Parathyroid adenoma (tissue), 2 donors: ENCODE data around the gene DOCK7.

ENCODE experiments used
- H2AFZ ChIP-seq: fragments of 300-600 bp; sonication (generic); one replicate; pipeline ENCODE4 v1.7.0; 2017; ENCODE audit warnings: antibody characterized with exemption, mild to moderate bottlenecking
- H3K27ac ChIP-seq: fragments of 300-600 bp; sonication (generic); one replicate; pipeline ENCODE4 v1.7.0; 2017
- H3K27me3 ChIP-seq: fragments of 300-600 bp; sonication (generic); one replicate; pipeline ENCODE4 v1.7.0; 2017; ENCODE audit warnings: low read length; ENCODE audit not compliant: control insufficient read depth, insufficient read depth
- H3K36me3 ChIP-seq: fragments of 300-600 bp; sonication (generic); one replicate; pipeline ENCODE4 v1.7.0; 2017; ENCODE audit warnings: low read length; ENCODE audit not compliant: control insufficient read depth, insufficient read depth
- H3K4me1 ChIP-seq: fragments of 300-600 bp; sonication (generic); one replicate; pipeline ENCODE4 v1.7.0; 2017; ENCODE audit warnings: control low read depth
- H3K4me2 ChIP-seq: fragments of 300-600 bp; sonication (generic); one replicate; pipeline ENCODE4 v1.7.0; 2017; ENCODE audit warnings: low read length
- H3K4me3 ChIP-seq: fragments of 300-600 bp; sonication (generic); one replicate; pipeline ENCODE4 v1.7.0; 2017; ENCODE audit warnings: low read depth, low read length
- H3K79me2 ChIP-seq: fragments of 300-600 bp; sonication (generic); one replicate; pipeline ENCODE4 v1.7.0; 2017; ENCODE audit warnings: control low read depth
- H3K9ac ChIP-seq: fragments of 300-600 bp; sonication (generic); one replicate; pipeline ENCODE4 v1.7.0; 2017; ENCODE audit warnings: mild to moderate bottlenecking
- H3K9me3 ChIP-seq: fragments of 300-600 bp; sonication (generic); one replicate; pipeline ENCODE4 v1.7.0; 2017; ENCODE audit warnings: low read length; ENCODE audit not compliant: control insufficient read depth
- CTCF ChIP-seq: fragments of 300-600 bp; sonication (generic); IDR thresholded peaks from one replicate; pipeline ENCODE4 v1.7.0; 2017; ENCODE audit warnings: antibody characterized with exemption, mild to moderate bottlenecking
- donor health status: primary hyperparathyroidism.

Gene DOCK7

GRCh38 chr1:62727656-62728407, 39.6 kb upstream of the DOCK7 start:
- H3K4me2 ChIP-seq: no peak overlapping the region
- H3K36me3 ChIP-seq: no peaks in the 10 kb centered on the region
- H3K9ac ChIP-seq: no peak overlapping the region
- H3K9me3 ChIP-seq: no peaks in the 10 kb centered on the region
- no peak overlapping the region for H3K27ac ChIP-seq
- no peaks in the 10 kb centered on the region for H3K79me2 ChIP-seq
- no peak overlapping the region for H2AFZ ChIP-seq
- no peak for TF ChIP-seq CTCF
- no peaks in the 10 kb centered on the region for H3K4me1 ChIP-seq
- no peak overlapping the region for H3K4me3 ChIP-seq
- H3K27me3 ChIP-seq: no peaks in the 10 kb centered on the region

- H3K27me3 ChIP-seq: no peaks in the 10 kb centered on the region
- H3K36me3 ChIP-seq: no peaks in the 10 kb centered on the region
- no peak overlapping the region for H3K9ac ChIP-seq
- H3K4me1 ChIP-seq: no peaks in the 10 kb centered on the region
- H3K9me3 ChIP-seq: no peaks in the 10 kb centered on the region
- H3K4me3 ChIP-seq: no peak overlapping the region
- H3K27ac ChIP-seq: no peak overlapping the region
- TF ChIP-seq CTCF: no peak
- H2AFZ ChIP-seq: no peak overlapping the region
- H3K79me2 ChIP-seq: no peaks in the 10 kb centered on the region
- peak overlapping the region; percentile 5 for H3K4me2 ChIP-seq
Measured at GRCh38 chr1:62726011-62726442, 37.8 kb upstream of the DOCK7 start.

GRCh38 chr1:62725255-62725654, 37.1 kb upstream of the DOCK7 start:
- Histone ChIP-seq H3K4me1 (no peaks in the 10 kb centered on the region), H3K9me3 (no peaks in the 10 kb centered on the region), H3K79me2 (no peaks in the 10 kb centered on the region), H3K9ac (no peak overlapping the region), H3K27ac (no peak overlapping the region), H3K27me3 (no peaks in the 10 kb centered on the region), H3K4me2 (peak overlapping the region; percentile 40), H3K36me3 (no peaks in the 10 kb centered on the region), H2AFZ (no peak overlapping the region), H3K4me3 (no peak overlapping the region)
- no peak for TF ChIP-seq CTCF

- Histone ChIP-seq H2AFZ (no peak overlapping the region), H3K4me3 (no peak overlapping the region), H3K36me3 (no peaks in the 10 kb centered on the region), H3K4me1 (no peaks in the 10 kb centered on the region), H3K27me3 (no peaks in the 10 kb centered on the region), H3K79me2 (no peaks in the 10 kb centered on the region), H3K27ac (no peak overlapping the region), H3K9ac (no peak overlapping the region), H3K9me3 (no peaks in the 10 kb centered on the region), H3K4me2 (no peak overlapping the region)
- no peak for TF ChIP-seq CTCF
Measured at GRCh38 chr1:62724430-62724829, 36.2 kb upstream of the DOCK7 start.

- H3K4me2 ChIP-seq: no peak overlapping the region
- no peaks in the 10 kb centered on the region for H3K27me3 ChIP-seq
- H3K27ac ChIP-seq: no peak overlapping the region
- H3K79me2 ChIP-seq: no peaks in the 10 kb centered on the region
- no peaks in the 10 kb centered on the region for H3K4me1 ChIP-seq
- no peak for TF ChIP-seq CTCF
- no peaks in the 10 kb centered on the region for H3K9me3 ChIP-seq
- H3K36me3 ChIP-seq: no peaks in the 10 kb centered on the region
- H2AFZ ChIP-seq: no peak overlapping the region
- H3K9ac ChIP-seq: no peak overlapping the region
- H3K4me3 ChIP-seq: no peak overlapping the region
Measured at GRCh38 chr1:62723883-62724282, 35.7 kb upstream of the DOCK7 start.
